Transverse colon (tissue), 4 donors: ENCODE results near the gene SAMD13. TPM values are rescaled to one million over a fixed set of nuclear protein-coding genes. Genes with fewer than 3 reads are reported as not detected.
"Not testable (repeated sequence)": the region's sequence is repeated elsewhere in the genome, so short reads cannot be mapped to it uniquely, and the experiment has no call there.

Source experiments
- DNase-seq: peaks from one replicate; pipeline ENCODE4 v3.0.0-alpha.2; 2019
- H3K27ac ChIP-seq, 4 donors: fragments of 200-600 bp; sonication (generic); 2 replicates each; pipeline ENCODE4 v1.5.1; 2016 to 2018; ENCODE audit warnings: inconsistent platforms in 4 of 4
- H3K27me3 ChIP-seq: fragments of 200-600 bp; sonication (generic); 2 replicates; pipeline ENCODE4 v1.5.1; 2017; ENCODE audit warnings: inconsistent platforms
- H3K36me3 ChIP-seq, 4 donors: fragments of 200-600 bp; sonication (generic); 2 replicates each; pipeline ENCODE4 v1.5.1; 2017 to 2019; ENCODE audit warnings: inconsistent platforms in 4 of 4
- H3K4me1 ChIP-seq, 4 donors: fragments of 200-600 bp; sonication (generic); 2 replicates each; pipeline ENCODE4 v1.5.1; 2017 to 2020; ENCODE audit warnings: inconsistent platforms in 4 of 4
- H3K4me3 ChIP-seq, 4 donors: fragments of 200-600 bp; sonication (generic); 1 replicate in 1 of 4; 2 replicates in 3 of 4; pipeline versions ENCODE4 v1.5.1 to v1.6.1; 2017 to 2019; ENCODE audit warnings: inconsistent platforms in 4 of 4
- H3K9me3 ChIP-seq, 2 donors: fragments of 200-600 bp; sonication (generic); 2 replicates each; pipeline ENCODE4 v1.5.1; 2017 to 2019; ENCODE audit warnings: inconsistent platforms in 2 of 2
- EP300 ChIP-seq: sonication (generic); formaldehyde crosslinking; IDR thresholded peaks from one replicate; pipeline ENCODE4 v1.6.1; 2017; ENCODE audit warnings: antibody characterized with exemption, low read depth
- POLR2A ChIP-seq: fragments of 450-650 bp; IDR thresholded peaks from one replicate; pipeline ENCODE4 v1.6.1; 2016; ENCODE audit warnings: antibody characterized with exemption, mild to moderate bottlenecking, moderate library complexity
- POLR2AphosphoS5 ChIP-seq, 3 donors: sonication (generic); formaldehyde crosslinking; IDR thresholded peaks; one replicate each; pipeline ENCODE4 v1.6.1; 2016; ENCODE audit warnings: antibody characterized with exemption in 3 of 3
- WGBS, 2 donors: methylation state at CpG; one replicate each; pipeline ENCODE4 v1.1.5; 2018; ENCODE audit warnings: low coverage in 1 of 2; 5-methylcytosine and 5-hydroxymethylcytosine counted together
- in situ Hi-C, 4 donors: fragments of 200-750 bp; cut with MboI; loops; one replicate each; pipeline versions ENCODE4 v1.15.0 to v1.15.1; 2017; ENCODE audit warnings: low sequenced_read_pairs in 3 of 4, low pct_ligation_motif_present in 1 of 4, low pct_unique_long_range_greater_than_20kb in 1 of 4
- intact Hi-C: fragments of 100-400 bp; cut with DNase I; formaldehyde crosslinking; loops from one replicate; pipeline ENCODE4 v1.15.1; 2023; ENCODE audit warnings: low total_unique reads
- total RNA-seq, 4 donors: library from RNA; depleted of rRNA; stranded (reverse); fragments of >200 nt; gene quantifications; one replicate each; pipeline ENCODE4 v1.1.0, GENCODE V29; 2016
- TF ChIP-seq, protein P1 (sequence below), 5 experiments: fragments of 200-600 bp in 3 of 5; fragments of 450-650 bp in 2 of 5; sonication (generic) in 3 of 5; IDR thresholded peaks; 1 replicate in 2 of 5; 2 replicates in 3 of 5; pipeline ENCODE4 v1.5.1; 2016 to 2017; ENCODE audit warnings: antibody characterized with exemption in 5 of 5, inconsistent platforms in 3 of 5, mild to moderate bottlenecking in 2 of 5, moderate library complexity in 1 of 5

Gene SAMD13
- total RNA-seq, 4 donors from 2014 or later = 2.2 to 17.8 (median 13.9) TPM

DNA sequence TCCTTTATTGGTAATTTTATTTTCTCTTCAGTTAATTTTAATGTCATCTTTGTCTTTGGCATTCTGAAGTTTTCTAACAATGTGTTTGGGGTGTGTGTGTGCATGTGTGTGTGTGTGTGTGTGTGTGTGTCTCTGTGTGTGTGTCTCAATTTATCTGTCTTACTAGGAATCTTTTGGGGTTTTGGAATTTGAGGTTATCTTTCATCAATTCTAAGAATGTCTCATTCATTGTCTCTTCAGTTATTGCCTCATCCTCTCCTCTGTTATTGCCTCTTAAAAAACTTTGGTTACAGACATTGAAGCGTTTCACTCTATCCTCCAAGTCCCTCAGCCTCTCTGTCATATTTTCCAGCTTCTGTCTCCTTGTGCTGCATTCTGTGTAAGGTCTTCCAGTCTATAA is 18.1 kb upstream of the SAMD13 start:
- Histone ChIP-seq H3K27me3 (no peaks in the 10 kb centered on the region), H3K36me3 (no peaks in the 10 kb centered on the region), H3K9me3 (peaks cover 3 to 6% of the 10 kb centered on the region in 2 donors), H3K4me3 (no peak overlapping the region), H3K27ac (no peak overlapping the region), H3K4me1 (peaks cover 0 to 3% (median 0%) of the 10 kb centered on the region in 4 donors)
- intact Hi-C loops = no loop called here
- in situ Hi-C loops = no loop called here
- WGBS, 2 donors = 62 to 75% methylated on average over 1 of the region's 1 CpG
- TF ChIP-seq EP300 (no peak), POLR2A (no peak), POLR2AphosphoS5 (IDR thresholded peaks at IDR 0.05) (no peak)
- TF ChIP-seq, protein P1, sequence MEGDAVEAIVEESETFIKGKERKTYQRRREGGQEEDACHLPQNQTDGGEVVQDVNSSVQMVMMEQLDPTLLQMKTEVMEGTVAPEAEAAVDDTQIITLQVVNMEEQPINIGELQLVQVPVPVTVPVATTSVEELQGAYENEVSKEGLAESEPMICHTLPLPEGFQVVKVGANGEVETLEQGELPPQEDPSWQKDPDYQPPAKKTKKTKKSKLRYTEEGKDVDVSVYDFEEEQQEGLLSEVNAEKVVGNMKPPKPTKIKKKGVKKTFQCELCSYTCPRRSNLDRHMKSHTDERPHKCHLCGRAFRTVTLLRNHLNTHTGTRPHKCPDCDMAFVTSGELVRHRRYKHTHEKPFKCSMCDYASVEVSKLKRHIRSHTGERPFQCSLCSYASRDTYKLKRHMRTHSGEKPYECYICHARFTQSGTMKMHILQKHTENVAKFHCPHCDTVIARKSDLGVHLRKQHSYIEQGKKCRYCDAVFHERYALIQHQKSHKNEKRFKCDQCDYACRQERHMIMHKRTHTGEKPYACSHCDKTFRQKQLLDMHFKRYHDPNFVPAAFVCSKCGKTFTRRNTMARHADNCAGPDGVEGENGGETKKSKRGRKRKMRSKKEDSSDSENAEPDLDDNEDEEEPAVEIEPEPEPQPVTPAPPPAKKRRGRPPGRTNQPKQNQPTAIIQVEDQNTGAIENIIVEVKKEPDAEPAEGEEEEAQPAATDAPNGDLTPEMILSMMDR (IDR thresholded peaks at IDR 0.05) = no peak
- no peak for DNase-seq

DNA sequence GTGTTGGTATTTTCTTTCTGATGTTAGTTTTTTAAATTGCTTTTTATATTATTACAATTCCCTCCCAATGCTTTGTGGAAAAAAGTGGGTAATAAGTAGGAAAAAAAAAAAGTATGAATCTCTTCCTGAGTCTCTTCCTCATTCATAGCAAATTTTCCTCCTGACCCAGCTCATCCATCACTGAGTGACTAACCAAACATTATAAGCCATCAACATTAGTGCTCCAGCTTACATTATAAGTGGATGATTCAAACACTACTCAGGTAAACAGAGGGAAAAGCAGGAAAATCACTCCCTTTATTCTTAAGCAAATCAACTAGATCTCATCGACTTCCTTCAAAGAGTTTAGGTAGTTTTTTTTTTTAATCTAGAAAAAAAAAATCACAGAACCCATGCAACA is 15.4 kb upstream of the SAMD13 start:
- H3K36me3 ChIP-seq = no peaks in the 10 kb centered on the region
- 73 to 89% methylated on average over 1 of the region's 1 CpG for WGBS, 2 donors
- H3K9me3 ChIP-seq = peaks cover 3 to 12% of the 10 kb centered on the region in 2 donors
- H3K4me3 ChIP-seq = no peak overlapping the region
- DNase-seq = no peak
- no peak for TF ChIP-seq POLR2AphosphoS5 (IDR thresholded peaks at IDR 0.05)
- no peak for TF ChIP-seq EP300
- no peak for TF ChIP-seq POLR2A
- H3K4me1 ChIP-seq = no peaks in the 10 kb centered on the region
- in situ Hi-C loops = no loop called here
- H3K27ac ChIP-seq = no peak overlapping the region
- H3K27me3 ChIP-seq = no peaks in the 10 kb centered on the region
- intact Hi-C loops = no loop called here

DNA sequence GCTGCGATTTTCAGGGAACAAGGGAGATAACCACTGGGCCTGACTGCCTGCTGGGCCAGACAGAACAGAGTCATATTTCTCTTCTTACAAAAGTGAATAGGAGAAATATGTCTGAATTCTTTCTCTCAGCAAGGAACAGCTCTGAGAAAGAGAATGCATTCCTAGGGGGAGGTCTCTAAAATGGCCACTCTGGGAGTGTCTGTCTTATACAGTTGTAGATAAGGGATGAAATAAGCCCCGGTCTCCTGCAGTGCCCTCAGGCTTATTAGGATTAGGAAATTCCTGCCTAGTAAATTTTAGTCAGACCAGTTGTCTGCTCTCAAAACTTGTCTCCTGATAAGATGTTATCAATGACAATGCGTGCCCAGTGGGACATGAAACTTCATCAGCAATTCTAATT is 14.1 kb upstream of the SAMD13 start:
- H3K4me1 ChIP-seq, H3K27me3 ChIP-seq, in situ Hi-C loops, H3K36me3 ChIP-seq, H3K27ac ChIP-seq, H3K4me3 ChIP-seq, intact Hi-C loops, DNase-seq: not testable (repeated sequence)
- H3K9me3 ChIP-seq = peaks cover 3 to 12% of the 10 kb centered on the region in 2 donors
- 78 to 100% methylated on average over 1 to 3 of the region's 3 CpGs for WGBS, 2 donors

DNA sequence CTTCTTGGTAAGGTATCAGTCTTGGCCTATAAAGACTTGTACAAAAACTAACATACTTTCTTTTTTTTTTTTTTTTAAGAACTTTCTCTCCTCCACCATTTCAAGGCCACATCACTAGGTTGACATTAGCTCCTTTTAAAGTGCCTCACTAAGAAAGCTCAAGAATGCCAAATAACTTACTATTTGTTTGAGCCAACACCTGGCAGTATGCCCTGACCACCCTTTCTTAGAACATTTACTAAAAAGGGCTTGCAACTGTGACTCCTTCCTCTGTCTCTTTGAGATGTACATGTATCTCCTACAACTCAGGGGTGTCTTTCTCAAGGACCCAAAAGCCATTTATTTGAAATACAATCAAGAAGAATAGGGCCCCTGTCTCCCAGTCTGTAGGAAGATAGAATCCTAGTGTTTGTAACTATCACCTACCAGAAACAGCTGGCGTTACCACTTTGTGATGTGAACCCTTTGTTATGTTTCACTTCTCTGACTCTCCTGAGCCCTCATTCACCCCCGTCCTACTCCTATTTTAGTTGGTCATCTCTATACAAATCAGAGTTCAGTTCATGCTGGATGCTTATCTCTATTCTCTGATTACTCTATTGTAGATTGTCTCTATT is 12.2 kb upstream of the SAMD13 start:
- H3K27ac ChIP-seq = no peak overlapping the region
- peaks cover 3 to 12% of the 10 kb centered on the region in 2 donors for H3K9me3 ChIP-seq
- WGBS, 2 donors = 88 to 100% methylated on average over 2 of the region's 2 CpGs
- DNase-seq = no peak
- in situ Hi-C loops (no loop called here), intact Hi-C loops (no loop called here)
- no peak for TF ChIP-seq POLR2AphosphoS5 (IDR thresholded peaks at IDR 0.05)
- TF ChIP-seq POLR2A = no peak
- TF ChIP-seq EP300 = no peak
- TF ChIP-seq, protein P1 (IDR thresholded peaks at IDR 0.05) = no peak
- no peaks in the 10 kb centered on the region for H3K4me1 ChIP-seq
- H3K27me3 ChIP-seq = no peaks in the 10 kb centered on the region
- no peak overlapping the region for H3K4me3 ChIP-seq
- no peaks in the 10 kb centered on the region for H3K36me3 ChIP-seq

DNA sequence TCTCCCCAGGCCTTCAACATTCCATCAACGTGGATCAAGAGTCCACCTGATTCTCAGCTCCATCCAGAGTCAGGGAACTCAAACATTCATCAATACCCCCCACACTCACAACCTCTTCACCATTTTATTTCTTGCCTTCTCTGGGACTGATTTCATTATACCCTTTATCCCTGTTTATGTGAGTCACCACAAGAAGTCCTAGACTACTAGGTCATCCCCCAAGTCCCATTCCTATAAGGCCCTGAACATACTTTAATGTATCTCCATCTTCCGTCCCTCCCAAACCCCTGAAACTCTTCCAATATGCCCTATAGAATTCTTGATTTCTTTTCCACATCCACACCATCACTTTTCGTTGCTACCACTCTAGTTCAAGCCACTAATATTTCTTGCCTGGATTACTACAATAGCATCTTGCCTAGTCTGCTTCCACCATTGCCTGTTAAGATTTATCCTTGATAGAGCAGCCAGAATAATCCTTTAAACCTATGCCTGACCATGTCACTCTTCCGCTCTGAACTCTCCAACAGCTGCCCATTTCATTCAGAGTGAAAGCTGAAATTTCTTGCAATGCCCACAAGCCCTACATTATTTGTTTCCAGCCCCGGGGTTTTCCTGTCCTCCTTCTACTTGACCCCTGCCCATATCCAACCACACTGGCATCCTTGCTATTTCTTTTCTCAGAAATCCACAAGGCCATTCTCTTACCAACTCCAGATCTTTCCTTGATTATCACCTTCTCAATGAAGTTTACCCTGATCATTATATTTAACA is 9.4 kb upstream of the SAMD13 start:
- intact Hi-C loops (no loop called here), in situ Hi-C loops (no loop called here)
- WGBS, 2 donors = 57 to 88% methylated on average over 3 to 5 of the region's 5 CpGs
- no peak overlapping the region for H3K4me3 ChIP-seq
- H3K36me3 ChIP-seq = no peaks in the 10 kb centered on the region
- TF ChIP-seq EP300 (no peak), POLR2A (no peak), POLR2AphosphoS5 (IDR thresholded peaks at IDR 0.05) (no peak)
- TF ChIP-seq, protein P1 (IDR thresholded peaks at IDR 0.05) = no peak
- peaks cover 3 to 17% of the 10 kb centered on the region in 2 donors for H3K9me3 ChIP-seq
- DNase-seq = no peak
- H3K27me3 ChIP-seq = no peaks in the 10 kb centered on the region
- no peak overlapping the region for H3K27ac ChIP-seq
- H3K4me1 ChIP-seq = no peaks in the 10 kb centered on the region
